Gastroesophageal sphincter (tissue), 3 donors: Measurements from ENCODE around the gene TCAIM.

Experiments used
- CTCF ChIP-seq, 4 experiments: fragments of 200-600 bp in 2 of 4; fragments of 450-650 bp in 2 of 4; sonication (generic) in 1 of 4; IDR thresholded peaks; one replicate each; pipeline ENCODE4 v1.5.1; 2017 to 2019; ENCODE audit warnings: antibody characterized with exemption in 4 of 4, mild to moderate bottlenecking in 2 of 4, moderate library complexity in 2 of 4
- POLR2A ChIP-seq, 2 donors: fragments of 450-650 bp; IDR thresholded peaks; one replicate each; pipeline ENCODE4 v1.6.1; 2017; ENCODE audit warnings: antibody characterized with exemption in 2 of 2, mild to moderate bottlenecking in 2 of 2, moderate library complexity in 1 of 2

- TF ChIP-seq CTCF (IDR thresholded peaks at IDR 0.05) = no peak
- no peak for TF ChIP-seq POLR2A (IDR thresholded peaks at IDR 0.05)
These were observed 91.9 kb downstream of the TCAIM start for GRCh38 chr3:44430466-44430865.
